Suprapubic skin (tissue), 4 donors: ENCODE measurements around the gene CIBAR2.

ENCODE experiments used
- EP300 ChIP-seq: sonication (generic); formaldehyde crosslinking; IDR thresholded peaks from one replicate; pipeline ENCODE4 v1.6.1; 2017; ENCODE audit warnings: antibody characterized with exemption
- POLR2A ChIP-seq, 2 donors: fragments of 450-650 bp; IDR thresholded peaks; one replicate each; pipeline ENCODE4 v1.6.1; 2017; ENCODE audit warnings: antibody characterized with exemption in 2 of 2, mild to moderate bottlenecking in 2 of 2, moderate library complexity in 2 of 2
- POLR2AphosphoS5 ChIP-seq, 3 donors: sonication (generic); formaldehyde crosslinking; IDR thresholded peaks; one replicate each; pipeline ENCODE4 v1.6.1; 2017; ENCODE audit warnings: antibody characterized with exemption in 3 of 3
- TF ChIP-seq, protein P1 (sequence below), 2 donors: fragments of 200-600 bp in 1 of 2; fragments of 450-650 bp in 1 of 2; sonication (generic) in 1 of 2; IDR thresholded peaks; one replicate each; pipeline ENCODE4 v1.5.1; 2016 to 2019; ENCODE audit warnings: antibody characterized with exemption in 2 of 2, mild to moderate bottlenecking in 1 of 2, moderate library complexity in 1 of 2

DNA sequence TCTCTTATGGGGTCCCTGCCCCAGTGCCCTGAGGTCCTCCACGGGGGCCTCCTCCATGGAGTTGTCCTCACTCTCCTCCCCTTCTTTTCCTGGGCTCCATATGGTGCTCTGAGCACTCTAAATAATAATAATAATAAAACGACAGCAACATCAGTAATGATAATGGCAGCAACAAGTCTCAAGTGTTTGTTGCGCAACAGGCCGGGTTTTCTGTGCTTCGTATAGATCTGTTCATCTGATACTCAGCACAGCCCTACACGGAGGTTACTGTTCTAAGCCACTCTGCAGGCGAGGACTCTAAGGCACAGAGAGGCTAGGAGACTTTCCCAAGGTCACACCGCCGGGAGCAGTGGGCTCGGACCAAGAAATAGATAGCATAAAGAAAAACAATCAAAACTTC, 13.7 kb downstream of the CIBAR2 start:
- no peak for TF ChIP-seq EP300
- TF ChIP-seq, protein P1, sequence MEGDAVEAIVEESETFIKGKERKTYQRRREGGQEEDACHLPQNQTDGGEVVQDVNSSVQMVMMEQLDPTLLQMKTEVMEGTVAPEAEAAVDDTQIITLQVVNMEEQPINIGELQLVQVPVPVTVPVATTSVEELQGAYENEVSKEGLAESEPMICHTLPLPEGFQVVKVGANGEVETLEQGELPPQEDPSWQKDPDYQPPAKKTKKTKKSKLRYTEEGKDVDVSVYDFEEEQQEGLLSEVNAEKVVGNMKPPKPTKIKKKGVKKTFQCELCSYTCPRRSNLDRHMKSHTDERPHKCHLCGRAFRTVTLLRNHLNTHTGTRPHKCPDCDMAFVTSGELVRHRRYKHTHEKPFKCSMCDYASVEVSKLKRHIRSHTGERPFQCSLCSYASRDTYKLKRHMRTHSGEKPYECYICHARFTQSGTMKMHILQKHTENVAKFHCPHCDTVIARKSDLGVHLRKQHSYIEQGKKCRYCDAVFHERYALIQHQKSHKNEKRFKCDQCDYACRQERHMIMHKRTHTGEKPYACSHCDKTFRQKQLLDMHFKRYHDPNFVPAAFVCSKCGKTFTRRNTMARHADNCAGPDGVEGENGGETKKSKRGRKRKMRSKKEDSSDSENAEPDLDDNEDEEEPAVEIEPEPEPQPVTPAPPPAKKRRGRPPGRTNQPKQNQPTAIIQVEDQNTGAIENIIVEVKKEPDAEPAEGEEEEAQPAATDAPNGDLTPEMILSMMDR (IDR thresholded peaks at IDR 0.05), result no peak
- no peak for TF ChIP-seq POLR2A (IDR thresholded peaks at IDR 0.05)
- TF ChIP-seq POLR2AphosphoS5 (IDR thresholded peaks at IDR 0.05), result no peak
